Stomach (tissue), 4 donors: ENCODE data around the gene SLC8A2.

Experiments
- POLR2AphosphoS5 ChIP-seq, 3 donors: sonication (generic); formaldehyde crosslinking; IDR thresholded peaks; one replicate each; pipeline ENCODE4 v1.6.1; 2016; ENCODE audit warnings: antibody characterized with exemption in 3 of 3
- TF ChIP-seq, protein P1 (sequence below), 7 experiments: fragments of 450-650 bp in 4 of 7; fragments of 200-600 bp in 3 of 7; sonication (generic) in 3 of 7; IDR thresholded peaks; one replicate each; pipeline ENCODE4 v1.5.1; 2016 to 2019; ENCODE audit warnings: antibody characterized with exemption in 7 of 7, control low read depth in 2 of 7, mild to moderate bottlenecking in 1 of 7

DNA sequence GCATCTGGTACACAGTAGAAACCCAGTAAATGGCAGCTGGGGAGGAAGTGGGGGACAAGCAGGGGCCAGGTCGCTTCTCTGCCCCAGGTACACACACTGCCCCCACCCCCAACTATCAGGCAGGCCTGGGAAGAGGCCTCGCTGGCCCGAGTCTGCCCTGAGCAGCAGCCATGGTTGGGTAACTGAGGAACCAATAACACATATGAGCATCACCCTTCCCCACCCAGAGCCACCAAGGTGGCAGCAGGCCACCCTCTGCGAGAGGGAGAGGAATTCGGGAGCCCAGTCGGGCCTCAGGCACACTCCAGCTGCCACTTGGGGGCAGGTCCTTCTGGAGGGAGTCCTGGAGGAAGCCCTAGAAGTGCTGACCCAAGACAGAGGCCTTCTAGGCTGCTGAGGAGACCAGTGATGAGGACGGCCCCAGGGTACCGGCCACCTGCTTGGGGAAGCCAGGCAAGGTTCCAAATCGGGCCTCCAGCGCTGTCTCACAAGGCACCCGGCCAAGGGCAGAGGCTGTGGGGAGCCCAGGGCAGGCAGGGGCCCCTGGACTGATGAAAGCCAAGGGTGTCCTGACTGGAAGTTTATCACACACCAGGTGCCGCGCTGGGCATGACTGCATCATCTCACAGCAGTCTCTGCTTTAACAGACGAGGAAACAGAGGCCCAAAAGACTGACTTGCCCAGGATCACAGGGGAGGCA, 26.3 kb upstream of the SLC8A2 start:
- TF ChIP-seq POLR2AphosphoS5 (IDR thresholded peaks at IDR 0.05) = no peak
- TF ChIP-seq, protein P1, sequence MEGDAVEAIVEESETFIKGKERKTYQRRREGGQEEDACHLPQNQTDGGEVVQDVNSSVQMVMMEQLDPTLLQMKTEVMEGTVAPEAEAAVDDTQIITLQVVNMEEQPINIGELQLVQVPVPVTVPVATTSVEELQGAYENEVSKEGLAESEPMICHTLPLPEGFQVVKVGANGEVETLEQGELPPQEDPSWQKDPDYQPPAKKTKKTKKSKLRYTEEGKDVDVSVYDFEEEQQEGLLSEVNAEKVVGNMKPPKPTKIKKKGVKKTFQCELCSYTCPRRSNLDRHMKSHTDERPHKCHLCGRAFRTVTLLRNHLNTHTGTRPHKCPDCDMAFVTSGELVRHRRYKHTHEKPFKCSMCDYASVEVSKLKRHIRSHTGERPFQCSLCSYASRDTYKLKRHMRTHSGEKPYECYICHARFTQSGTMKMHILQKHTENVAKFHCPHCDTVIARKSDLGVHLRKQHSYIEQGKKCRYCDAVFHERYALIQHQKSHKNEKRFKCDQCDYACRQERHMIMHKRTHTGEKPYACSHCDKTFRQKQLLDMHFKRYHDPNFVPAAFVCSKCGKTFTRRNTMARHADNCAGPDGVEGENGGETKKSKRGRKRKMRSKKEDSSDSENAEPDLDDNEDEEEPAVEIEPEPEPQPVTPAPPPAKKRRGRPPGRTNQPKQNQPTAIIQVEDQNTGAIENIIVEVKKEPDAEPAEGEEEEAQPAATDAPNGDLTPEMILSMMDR (IDR thresholded peaks at IDR 0.05) = no peak
